Endothelial cell of umbilical vein (primary cell): ENCODE data around the gene AKT1. TPM values are rescaled to one million over a fixed set of nuclear protein-coding genes. Genes with fewer than 3 reads are reported as not detected.
A peak's percentile ranks its signal among the peaks of the same experiment; 100 is the strongest.

Source experiments
- BruUV-seq: library from RNA; stranded (reverse); fragments of 400-500 nt; replicated peaks from 2 replicates; lab custom pipeline; 2021; lab: Mats Ljungman, UMichigan
- CTCF ChIA-PET: fragments of 300-600, 350-600 bp; sonication (Branson Sonifier 250); formaldehyde crosslinking; loops from one replicate; lab custom pipeline; 2021; ENCODE audit warnings: antibody characterized with exemption, inconsistent platforms; lab: Charles Lee
- POLR2A ChIA-PET: fragments of 300-600, 350-600 bp; sonication (Branson Sonifier 250); formaldehyde crosslinking; loops from one replicate; lab custom pipeline; 2021; ENCODE audit warnings: antibody characterized with exemption, inconsistent platforms; lab: Charles Lee
- DNase-seq: peaks from one replicate; pipeline ENCODE4 v3.0.0-alpha.2; 2011; ENCODE audit warnings: low read depth, low spot score
- FAIRE-seq: peaks from 2 replicates; lab custom pipeline; 2011; peaks lifted over from hg19 to GRCh38; lab: Jason Lieb, UNC
- H2AFZ ChIP-seq: 2 replicates; pipeline ENCODE4 v1.6.0; 2012; ENCODE audit warnings: low read depth, low read length, control low read depth, inconsistent platforms
- H3K27ac ChIP-seq: 2 replicates; pipeline ENCODE4 v1.5.1; 2011; ENCODE audit warnings: low read depth, mild to moderate bottlenecking, control low read depth, low read length, moderate library complexity; ENCODE audit not compliant: insufficient read depth
- H3K27me3 ChIP-seq, 2 experiments: 2 replicates each; pipeline versions ENCODE4 v1.6.0 to v1.6.1; 2011; ENCODE audit warnings: low read length in 2 of 2, mixed read lengths in 1 of 2; ENCODE audit not compliant: control insufficient read depth in 2 of 2, insufficient read depth in 2 of 2
- H3K36me3 ChIP-seq, 2 experiments: 2 replicates in 1 of 2; 3 replicates in 1 of 2; pipeline ENCODE4 v1.5.1; 2011; ENCODE audit warnings: low read length in 2 of 2, mild to moderate bottlenecking in 1 of 2, moderate library complexity in 1 of 2; ENCODE audit not compliant: control insufficient read depth in 2 of 2, insufficient read depth in 2 of 2; ENCODE audit errors: extremely low read depth in 1 of 2
- H3K4me1 ChIP-seq: 3 replicates; pipeline ENCODE4 v1.5.1; 2011; ENCODE audit warnings: mild to moderate bottlenecking, low read length; ENCODE audit not compliant: control insufficient read depth, insufficient read depth; ENCODE audit errors: extremely low read depth
- H3K4me2 ChIP-seq: 2 replicates; pipeline ENCODE4 v1.6.1; 2011; ENCODE audit warnings: low read length, control low read depth, mixed read lengths; ENCODE audit not compliant: insufficient read depth
- H3K4me3 ChIP-seq, 3 experiments: fragments of 200-600 bp in 1 of 3; sonication (generic), shearing (Covaris generic) in 1 of 3; replicated peaks in 1 of 3; 2 replicates each; pipeline ENCODE4 v1.5.1; 2011 to 2016; ENCODE audit warnings: control low read depth in 3 of 3, low read length in 3 of 3, mild to moderate bottlenecking in 2 of 3, inconsistent platforms in 1 of 3, low read depth in 1 of 3, moderate library complexity in 1 of 3; ENCODE audit not compliant: insufficient read depth in 1 of 3
- H3K79me2 ChIP-seq: 2 replicates; pipeline ENCODE4 v1.6.0; 2012; ENCODE audit warnings: low read length, inconsistent platforms; ENCODE audit not compliant: control insufficient read depth, insufficient read depth
- H3K9ac ChIP-seq: replicated peaks from 2 replicates; pipeline ENCODE3; 2011; ENCODE audit warnings: low read length, control low read depth; ENCODE audit not compliant: insufficient read depth; ENCODE audit errors: extremely low read depth
- H3K9me1 ChIP-seq: replicated peaks from 3 replicates; pipeline ENCODE4 v1.6.0; 2011; ENCODE audit warnings: mild to moderate bottlenecking, low read length; ENCODE audit not compliant: control insufficient read depth, insufficient read depth; ENCODE audit errors: extremely low read depth
- H3K9me3 ChIP-seq: replicated peaks from 2 replicates; pipeline ENCODE4 v1.5.1; 2012; ENCODE audit warnings: low read length, inconsistent platforms; ENCODE audit not compliant: control insufficient read depth, insufficient read depth
- H4K20me1 ChIP-seq: replicated peaks from 2 replicates; pipeline ENCODE3; 2011; ENCODE audit warnings: mild to moderate bottlenecking, low read length; ENCODE audit not compliant: control insufficient read depth, insufficient read depth; ENCODE audit errors: extremely low read depth
- EZH2 ChIP-seq: IDR thresholded peaks from 2 replicates; pipeline ENCODE4 v1.6.1; 2012; ENCODE audit warnings: borderline replicate concordance, low read depth, mild to moderate bottlenecking, moderate library complexity, low read length, inconsistent platforms; ENCODE audit not compliant: severe bottlenecking
- FOS ChIP-seq: IDR thresholded peaks from 2 replicates; pipeline ENCODE4 v1.6.1; 2011; ENCODE audit warnings: mild to moderate bottlenecking, low read length, moderate library complexity, borderline replicate concordance; ENCODE audit not compliant: insufficient read depth
- GATA2 ChIP-seq: IDR thresholded peaks from 2 replicates; pipeline ENCODE4 v1.7.0; 2011; ENCODE audit warnings: low read depth, mild to moderate bottlenecking, moderate library complexity, mixed read lengths, low read length; ENCODE audit not compliant: insufficient read length, insufficient read depth
- JUN ChIP-seq: IDR thresholded peaks from 2 replicates; pipeline ENCODE4 v1.6.1; 2011; ENCODE audit warnings: borderline replicate concordance, low read depth; ENCODE audit not compliant: insufficient read length, insufficient read depth
- MYC ChIP-seq: IDR thresholded peaks from one replicate; pipeline ENCODE4 v1.6.1; 2011; ENCODE audit warnings: mild to moderate bottlenecking, low read depth, low read length
- POLR2A ChIP-seq: IDR thresholded peaks from 2 replicates; pipeline ENCODE4 v1.6.1; 2012; ENCODE audit warnings: low read depth, mild to moderate bottlenecking, control low read depth, low read length
- POLR2AphosphoS5 ChIP-seq: IDR thresholded peaks from 2 replicates; pipeline ENCODE4 v1.6.1; 2012; ENCODE audit warnings: low read depth, mild to moderate bottlenecking, control low read depth, low read length, moderate library complexity; ENCODE audit not compliant: insufficient read depth
- dilution Hi-C: fragments of 300-500 bp; cut with MboI; formaldehyde crosslinking; loops from one replicate; pipeline ENCODE4 v1.15.0; 2019; ENCODE audit warnings: low sequenced_read_pairs; ENCODE audit not compliant: extremely low pct_ligation_motif_present
- intact Hi-C: fragments of 100-400 bp; cut with micrococcal nuclease; formaldehyde crosslinking; loops from one replicate; pipeline ENCODE4 v1.10.0; 2022
- polyA plus RNA-seq, 4 experiments: library from polyadenylated mRNA; depleted of rRNA in 3 of 4; stranded (reverse) in 3 of 4; unstranded in 1 of 4; fragments of >200 nt; gene quantifications; 2 replicates each; pipeline versions ENCODE4 v1.2.1 to v1.2.3, GENCODE V29; 2011 to 2012; ENCODE audit warnings: missing spikeins in 1 of 4
- total RNA-seq: library from RNA; stranded (reverse); gene quantifications from 2 replicates; pipeline ENCODE4 v1.2.3, GENCODE V29; 2021
- TF ChIP-seq, protein P1 (sequence below): IDR thresholded peaks from 2 replicates; pipeline ENCODE4 v1.6.1; 2011; ENCODE audit not compliant: insufficient read depth, insufficient read length
- TF ChIP-seq, protein P2 (sequence below), 2 donors: IDR thresholded peaks; 1 replicate in 1 of 2; 2 replicates in 1 of 2; pipeline ENCODE4 v1.5.1; 2011; ENCODE audit warnings: low read length in 2 of 2, mild to moderate bottlenecking in 2 of 2, moderate library complexity in 2 of 2, control low read depth in 1 of 2, inconsistent platforms in 1 of 2, low read depth in 1 of 2; ENCODE audit not compliant: insufficient read depth in 1 of 2; ENCODE audit errors: extremely low read depth in 1 of 2

The AKT1 gene
- total and polyA plus RNA-seq, 2 donors (not counting 3 experiments of a cell fraction or from before 2014, with no cell fraction given), result 177 to 191 TPM

GRCh38 chr14:104801520-104802393 is 6.2 kb upstream of the AKT1 start:
- ChIA-PET POLR2A (no interaction called here), CTCF (interaction anchor here (1.2 to 1.7 kb wide), 5 partner anchors 10 to 49 kb away, joined by 4 to 17 read pairs (median 6); partner anchors contain the start of gene SIVA1)
- Histone ChIP-seq H3K4me1 (peaks cover 5% of the 10 kb centered on the region), H3K27ac (no peak overlapping the region), H4K20me1 (no peaks in the 10 kb centered on the region), H3K9ac (no peak overlapping the region), H3K27me3 (no peaks in the 10 kb centered on the region), H3K36me3 (no peaks in the 10 kb centered on the region), H3K4me3 (peak overlapping the region in 2 of 3 experiments; percentile 43 to 71), H3K79me2 (no peaks in the 10 kb centered on the region), H3K9me1 (no peaks in the 10 kb centered on the region), H3K4me2 (peak overlapping the region; percentile 69), H2AFZ (no peak overlapping the region), H3K9me3 (no peaks in the 10 kb centered on the region)
- DNase-seq (no peak), FAIRE-seq (no peak)
- no TSS peak for BruUV-seq
- intact Hi-C loops, result loop anchor here (2.0 kb wide), 1 partner anchor 49 kb away; the partner anchor contains the start of gene SIVA1
- dilution Hi-C loops, result no loop called here
- TF ChIP-seq MYC, result no peak
- TF ChIP-seq FOS, result no peak
- no peak for TF ChIP-seq POLR2A
- TF ChIP-seq, protein P1, sequence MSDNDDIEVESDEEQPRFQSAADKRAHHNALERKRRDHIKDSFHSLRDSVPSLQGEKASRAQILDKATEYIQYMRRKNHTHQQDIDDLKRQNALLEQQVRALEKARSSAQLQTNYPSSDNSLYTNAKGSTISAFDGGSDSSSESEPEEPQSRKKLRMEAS, result no peak
- TF ChIP-seq POLR2AphosphoS5, result no peak
- no peak for TF ChIP-seq JUN
- TF ChIP-seq, protein P2, sequence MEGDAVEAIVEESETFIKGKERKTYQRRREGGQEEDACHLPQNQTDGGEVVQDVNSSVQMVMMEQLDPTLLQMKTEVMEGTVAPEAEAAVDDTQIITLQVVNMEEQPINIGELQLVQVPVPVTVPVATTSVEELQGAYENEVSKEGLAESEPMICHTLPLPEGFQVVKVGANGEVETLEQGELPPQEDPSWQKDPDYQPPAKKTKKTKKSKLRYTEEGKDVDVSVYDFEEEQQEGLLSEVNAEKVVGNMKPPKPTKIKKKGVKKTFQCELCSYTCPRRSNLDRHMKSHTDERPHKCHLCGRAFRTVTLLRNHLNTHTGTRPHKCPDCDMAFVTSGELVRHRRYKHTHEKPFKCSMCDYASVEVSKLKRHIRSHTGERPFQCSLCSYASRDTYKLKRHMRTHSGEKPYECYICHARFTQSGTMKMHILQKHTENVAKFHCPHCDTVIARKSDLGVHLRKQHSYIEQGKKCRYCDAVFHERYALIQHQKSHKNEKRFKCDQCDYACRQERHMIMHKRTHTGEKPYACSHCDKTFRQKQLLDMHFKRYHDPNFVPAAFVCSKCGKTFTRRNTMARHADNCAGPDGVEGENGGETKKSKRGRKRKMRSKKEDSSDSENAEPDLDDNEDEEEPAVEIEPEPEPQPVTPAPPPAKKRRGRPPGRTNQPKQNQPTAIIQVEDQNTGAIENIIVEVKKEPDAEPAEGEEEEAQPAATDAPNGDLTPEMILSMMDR (IDR thresholded peaks at IDR 0.05; ENCODE audit: extremely low read depth in 1 of 2, insufficient read depth in 1 of 2, low read depth in 1 of 2, low read length in 2 of 2), result no peak
- no peak for TF ChIP-seq EZH2
- TF ChIP-seq GATA2, result no peak
